ENCODE results near the gene DCP1B.

Gene DCP1B

GRCh38 chr12:2004113-2004929 lies at the start of gene DCP1B:
TSS of gene DCP1B (minus strand) at chr12:2004457. CDS start at chr12:2004431, 26 bp downstream.
- peak; percentile 95 for DNase-seq

- no peak for DNase-seq
These were observed 49.4 kb upstream of the DCP1B start for GRCh38 chr12:2053691-2054090.

- DNase-seq, result peak; percentile 72
These were observed 48.8 kb upstream of the DCP1B start, which contains the start of gene CACNA1C for GRCh38 chr12:2052826-2053678. TSS of gene CACNA1C (plus strand) at chr12:2052987. CDS start at chr12:2053563, 576 bp downstream.

DNA sequence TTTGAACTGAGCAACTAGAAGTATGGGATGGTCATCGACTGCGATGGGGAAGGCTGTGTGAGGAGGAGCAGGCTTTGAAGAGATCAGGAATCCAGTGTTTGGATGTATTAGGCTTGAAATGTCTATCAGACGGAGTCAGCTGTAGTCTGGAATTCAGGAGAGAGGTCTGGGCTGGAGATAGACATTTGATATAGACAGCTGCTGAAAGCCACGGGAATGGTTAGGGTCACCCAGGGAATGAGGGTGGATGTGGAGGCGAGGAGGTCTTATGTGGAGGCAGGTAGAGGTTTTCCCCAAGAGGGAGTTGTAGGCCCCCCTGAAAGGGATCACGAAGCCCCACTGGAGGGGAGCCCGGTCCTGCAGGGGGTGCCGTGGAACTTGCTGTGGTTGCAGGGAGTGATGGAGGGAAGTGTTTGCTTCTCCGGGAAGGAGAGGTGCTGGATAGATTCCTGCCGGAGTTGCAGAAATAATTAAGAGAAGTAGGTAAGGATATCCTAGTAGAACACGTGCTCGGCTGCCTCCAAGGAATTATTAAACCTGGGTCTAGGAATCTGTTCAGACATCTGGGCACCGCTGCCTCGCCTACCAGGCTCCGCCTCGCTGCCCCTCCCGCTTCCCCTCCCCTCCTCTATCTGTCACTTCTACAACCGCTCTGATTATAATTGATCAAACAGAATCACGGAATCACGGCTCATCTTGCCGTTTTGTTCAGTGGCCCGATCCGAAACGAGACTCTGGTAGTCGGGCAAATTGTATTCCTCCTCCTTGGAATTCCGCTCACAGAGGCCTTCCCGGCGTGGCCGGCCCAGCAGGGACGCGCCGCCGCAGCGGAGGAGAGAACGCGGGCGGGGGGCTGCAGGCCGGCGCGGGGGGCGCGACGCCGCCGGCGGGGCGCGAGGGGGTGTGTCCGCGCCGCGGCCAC lies 47.7 kb upstream of the DCP1B start:
- DNase-seq, result no peak

GRCh38 chr12:2049604-2050540 lies 45.6 kb upstream of the DCP1B start:
- DNase-seq, result no peak

DNA sequence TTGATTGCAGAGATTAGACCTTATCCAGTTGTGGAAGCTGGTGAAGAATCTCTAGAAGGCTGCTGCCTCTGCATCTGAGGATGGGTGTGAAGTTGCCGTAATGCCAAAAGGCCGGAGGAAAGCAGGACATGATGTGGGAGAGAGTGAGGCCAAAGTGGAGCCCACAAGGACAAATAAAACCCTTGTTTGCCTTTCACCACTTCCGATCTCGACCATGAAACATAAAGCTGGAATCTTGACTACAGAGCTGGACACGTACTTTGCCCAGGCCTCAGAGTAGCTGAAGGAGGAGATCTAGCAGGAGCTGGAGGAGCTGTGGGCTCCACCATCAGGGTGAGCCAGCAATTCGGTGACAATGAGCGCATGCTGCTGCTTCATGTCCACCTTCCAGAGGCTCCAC lies 43.5 kb upstream of the DCP1B start:
- DNase-seq, result no peak

- DNase-seq, result no peak
These were observed 42.7 kb upstream of the DCP1B start for GRCh38 chr12:2046957-2047356.

- no peak for DNase-seq
These were observed 39.9 kb upstream of the DCP1B start for GRCh38 chr12:2044165-2044564.

- DNase-seq, result no peak
These were observed 38.8 kb upstream of the DCP1B start for GRCh38 chr12:2043054-2043453.

- no peak for DNase-seq
These were observed 34.8 kb upstream of the DCP1B start for GRCh38 chr12:2039034-2039433.

GRCh38 chr12:2035431-2036055 lies 31.3 kb upstream of the DCP1B start:
- no peak for DNase-seq

GRCh38 chr12:2034633-2035430 lies 30.6 kb upstream of the DCP1B start:
- peak; percentile 95 for DNase-seq

DNA sequence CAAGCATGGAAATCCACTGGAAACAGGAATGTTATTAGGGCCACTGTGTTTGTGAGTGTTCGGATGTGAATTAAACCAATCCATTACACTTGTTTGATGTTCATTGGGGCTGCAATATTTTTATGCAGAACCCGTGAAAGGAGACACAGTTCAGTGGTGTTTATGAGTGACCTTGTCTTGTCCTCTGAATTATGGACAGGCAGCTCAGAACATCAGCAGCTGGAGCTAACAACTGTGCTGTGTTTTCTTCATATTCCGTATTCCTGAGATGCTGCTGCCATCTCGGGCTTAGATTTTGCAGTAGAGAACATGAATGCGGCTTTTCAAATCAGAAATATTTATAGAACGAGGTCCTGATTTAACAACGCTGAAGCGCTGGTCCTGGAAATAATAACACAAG lies 28.2 kb upstream of the DCP1B start:
- DNase-seq, result no peak

GRCh38 chr12:2029851-2030250 lies 25.6 kb upstream of the DCP1B start:
- no peak for DNase-seq

- no peak for DNase-seq
These were observed 23.1 kb upstream of the DCP1B start for GRCh38 chr12:2027351-2027750.

- DNase-seq, result no peak
These were observed 19.1 kb upstream of the DCP1B start for GRCh38 chr12:2023365-2023764.

DNA sequence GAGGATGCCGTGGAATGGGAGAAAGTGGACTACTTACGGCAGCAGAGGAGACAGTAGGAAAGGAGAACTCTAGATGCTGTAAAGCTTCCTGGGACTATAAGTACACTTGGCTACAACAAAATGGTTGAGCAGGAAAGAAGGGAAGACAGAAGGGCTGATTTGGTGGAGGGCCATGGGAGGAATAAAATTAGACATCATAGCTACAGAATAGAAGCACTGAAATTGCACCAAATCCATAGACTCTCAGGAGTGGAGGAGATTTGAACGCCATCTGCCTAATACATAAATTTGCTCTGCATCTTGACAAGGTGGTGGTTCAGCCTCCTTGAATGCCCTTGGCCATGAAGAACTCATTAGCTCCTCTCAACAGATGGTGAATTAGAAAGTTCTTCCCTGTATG lies 16.3 kb upstream of the DCP1B start:
- DNase-seq, result no peak

- DNase-seq, result no peak
These were observed 14.9 kb upstream of the DCP1B start for GRCh38 chr12:2019126-2019525.

GRCh38 chr12:2018391-2018790 lies 14.1 kb upstream of the DCP1B start:
- no peak for DNase-seq
